M059J (cell line): ENCODE measurements around the gene CSRNP3. TPM values are rescaled to one million over a fixed set of nuclear protein-coding genes. Genes with fewer than 3 reads are reported as not detected.

Source experiments
- DNase-seq: peaks from one replicate; pipeline ENCODE4 v3.0.0-alpha.2; 2012; ENCODE audit warnings: low read depth
- total RNA-seq: library from RNA; depleted of rRNA; stranded (reverse); fragments of >200 nt; shearing (Covaris generic); gene quantifications from 2 replicates; pipeline ENCODE4 v1.2.3, GENCODE V29; 2014; rRNA removed

Gene CSRNP3
- 0.27 and 0.32 TPM in 2 replicates for total RNA-seq

- DNase-seq, result peak; percentile 76
These were observed at the start of gene CSRNP3 for GRCh38 chr2:165469417-165469816. Gene CSRNP3 (plus strand): TSS chr2:165469698. CDS start chr2:165595066, 125,368 bp downstream.

GRCh38 chr2:165420231-165420630 is 49.3 kb upstream of the CSRNP3 start:
- no peak for DNase-seq

GRCh38 chr2:165423081-165423480 is 46.4 kb upstream of the CSRNP3 start:
- DNase-seq, result no peak

- DNase-seq, result peak; percentile 8
These were observed 43.9 kb upstream of the CSRNP3 start for GRCh38 chr2:165425556-165425955.

- DNase-seq, result no peak
These were observed 41.8 kb upstream of the CSRNP3 start for GRCh38 chr2:165427686-165428085.

- peak; percentile 3 for DNase-seq
These were observed 40.6 kb upstream of the CSRNP3 start for GRCh38 chr2:165428926-165429325.

GRCh38 chr2:165431014-165431413 is 38.5 kb upstream of the CSRNP3 start:
- no peak for DNase-seq

GRCh38 chr2:165432234-165432966 is 37.1 kb upstream of the CSRNP3 start:
- no peak for DNase-seq

- no peak for DNase-seq
These were observed 34.5 kb upstream of the CSRNP3 start for GRCh38 chr2:165434865-165435496.

GRCh38 chr2:165435611-165436010 is 33.9 kb upstream of the CSRNP3 start:
- no peak for DNase-seq

- DNase-seq, result no peak
These were observed 32.9 kb upstream of the CSRNP3 start for GRCh38 chr2:165436559-165436958.

- peak; percentile 31 for DNase-seq
These were observed 29.1 kb upstream of the CSRNP3 start for GRCh38 chr2:165440367-165440766.

GRCh38 chr2:165443511-165443910 is 26.0 kb upstream of the CSRNP3 start:
- DNase-seq, result no peak

GRCh38 chr2:165448406-165448805 is 21.1 kb upstream of the CSRNP3 start:
- DNase-seq, result no peak

- no peak for DNase-seq
These were observed 19.3 kb upstream of the CSRNP3 start for GRCh38 chr2:165450156-165450555.

- no peak for DNase-seq
These were observed 17.2 kb upstream of the CSRNP3 start for GRCh38 chr2:165452327-165452726.

- no peak for DNase-seq
These were observed 15.9 kb upstream of the CSRNP3 start for GRCh38 chr2:165453561-165454094.

GRCh38 chr2:165454905-165455304 is 14.6 kb upstream of the CSRNP3 start:
- no peak for DNase-seq

GRCh38 chr2:165456027-165456426 is 13.5 kb upstream of the CSRNP3 start:
- DNase-seq, result no peak

- no peak for DNase-seq
These were observed 7.1 kb upstream of the CSRNP3 start for GRCh38 chr2:165462443-165462842.

GRCh38 chr2:165466386-165466785 is 3.1 kb upstream of the CSRNP3 start:
- no peak for DNase-seq

GRCh38 chr2:165467921-165468320 is 1.6 kb upstream of the CSRNP3 start:
- no peak for DNase-seq

- DNase-seq, result no peak
These were observed 863 bp downstream of the CSRNP3 start for GRCh38 chr2:165470361-165470760.
